HEK293 (cell line): ENCODE measurements around the gene RFTN2.

Experiments used
- CTCF ChIA-PET: fragments of 350-600 bp; formaldehyde crosslinking; extraction: SDS; loops from one replicate; lab custom pipeline; 2021; ENCODE audit warnings: antibody characterized with exemption; lab: Yijun Ruan, JAX
- POLR2A ChIA-PET: fragments of 300-600 bp; formaldehyde crosslinking; extraction: SDS; loops from one replicate; lab custom pipeline; 2020; ENCODE audit warnings: antibody characterized with exemption, inconsistent platforms; lab: Yijun Ruan, JAX
- H3K27ac ChIP-seq: fragments of 200-500 bp; sonication (Bioruptor generic); 2 replicates; pipeline ENCODE4 v1.5.1; 2014; ENCODE audit warnings: low read depth, low read length, control low read depth, inconsistent platforms; ENCODE audit errors: extremely low read depth
- H3K36me3 ChIP-seq, 2 experiments: fragments of 200-500 bp in 1 of 2; sonication (Bioruptor generic) in 1 of 2; 1 replicate in 1 of 2; 2 replicates in 1 of 2; pipeline ENCODE4 v1.5.1; 2014 to 2017; ENCODE audit warnings: inconsistent platforms in 2 of 2, low read length in 2 of 2; ENCODE audit not compliant: control insufficient read depth in 2 of 2, insufficient read depth in 1 of 2
- H3K4me1 ChIP-seq: fragments of 200-500 bp; sonication (Bioruptor generic); 2 replicates; pipeline ENCODE4 v1.5.1; 2014; ENCODE audit warnings: mild to moderate bottlenecking, low read length, inconsistent platforms; ENCODE audit not compliant: control insufficient read depth, insufficient read depth
- H3K4me3 ChIP-seq: 2 replicates; pipeline ENCODE4 v1.5.1; 2011; ENCODE audit warnings: low read depth, mild to moderate bottlenecking, control low read depth, low read length, moderate library complexity
- H3K9me3 ChIP-seq: fragments of 200-500 bp; sonication (Bioruptor generic); 2 replicates; pipeline ENCODE4 v1.5.1; 2014; ENCODE audit warnings: low read depth, low read length, inconsistent platforms; ENCODE audit not compliant: control insufficient read depth, insufficient read depth
- FEZF1 ChIP-seq: fragments of 450-650 bp; formaldehyde crosslinking; IDR thresholded peaks from 2 replicates; pipeline ENCODE4 v1.5.1; 2016; ENCODE audit warnings: missing biosample characterization, missing genetic modification characterization
- GFI1B ChIP-seq: fragments of 450-650 bp; formaldehyde crosslinking; IDR thresholded peaks from 2 replicates; pipeline ENCODE4 v1.5.1; 2016; ENCODE audit warnings: missing biosample characterization, missing genetic modification characterization
- HOXA7 ChIP-seq: sonication (generic); formaldehyde crosslinking; IDR thresholded peaks from 2 replicates; pipeline ENCODE4 v1.8.1; 2022; ENCODE audit warnings: missing genetic modification reagents, borderline replicate concordance
- HOXC10 ChIP-seq: sonication (generic); formaldehyde crosslinking; IDR thresholded peaks from 2 replicates; pipeline ENCODE4 v1.8.1; 2023; ENCODE audit warnings: mild to moderate bottlenecking, missing genetic modification reagents
- KLF17 ChIP-seq: fragments of 450-650 bp; formaldehyde crosslinking; IDR thresholded peaks from 2 replicates; pipeline ENCODE4 v1.5.1; 2016; ENCODE audit warnings: missing biosample characterization, missing genetic modification characterization
- PRDM6 ChIP-seq: fragments of 450-650 bp; formaldehyde crosslinking; IDR thresholded peaks from 2 replicates; pipeline ENCODE4 v1.5.1; 2017; ENCODE audit warnings: missing biosample characterization, missing genetic modification characterization
- SCRT1 ChIP-seq: fragments of 450-650 bp; formaldehyde crosslinking; IDR thresholded peaks from 2 replicates; pipeline ENCODE4 v1.5.1; 2016; ENCODE audit warnings: missing biosample characterization, missing genetic modification characterization, borderline replicate concordance
- SCRT2 ChIP-seq: fragments of 450-650 bp; formaldehyde crosslinking; IDR thresholded peaks from 2 replicates; pipeline ENCODE4 v1.5.1; 2016; ENCODE audit warnings: missing biosample characterization, missing genetic modification characterization
- YY1 ChIP-seq: fragments of 450-650 bp; formaldehyde crosslinking; IDR thresholded peaks from 2 replicates; pipeline ENCODE4 v1.5.1; 2018; ENCODE audit warnings: missing biosample characterization, missing genetic modification characterization
- ZBTB8A ChIP-seq: fragments of 450-650 bp; formaldehyde crosslinking; IDR thresholded peaks from 2 replicates; pipeline ENCODE4 v1.5.1; 2016; ENCODE audit warnings: missing biosample characterization, missing genetic modification characterization
- ZFHX2 ChIP-seq: fragments of 450-650 bp; formaldehyde crosslinking; conservative IDR thresholded peaks from 2 replicates; pipeline ENCODE4 v1.5.1; 2016; ENCODE audit warnings: missing biosample characterization, missing genetic modification characterization
- ZNF121 ChIP-seq: fragments of 450-650 bp; formaldehyde crosslinking; IDR thresholded peaks from 2 replicates; pipeline ENCODE4 v1.5.1; 2016; ENCODE audit warnings: missing biosample characterization, missing genetic modification characterization
- ZNF202 ChIP-seq: fragments of 450-650 bp; formaldehyde crosslinking; IDR thresholded peaks from 2 replicates; pipeline ENCODE4 v1.5.1; 2016; ENCODE audit warnings: missing biosample characterization, missing genetic modification characterization, borderline replicate concordance
- ZNF221 ChIP-seq: fragments of 450-650 bp; formaldehyde crosslinking; IDR thresholded peaks from 2 replicates; pipeline ENCODE4 v1.5.1; 2017; ENCODE audit warnings: missing biosample characterization, missing genetic modification characterization, borderline replicate concordance
- ZNF24 ChIP-seq: fragments of 450-650 bp; formaldehyde crosslinking; IDR thresholded peaks from 2 replicates; pipeline ENCODE4 v1.5.1; 2016; ENCODE audit warnings: missing biosample characterization, missing genetic modification characterization
- ZNF433 ChIP-seq: fragments of 450-650 bp; formaldehyde crosslinking; IDR thresholded peaks from 2 replicates; pipeline ENCODE4 v1.5.1; 2016; ENCODE audit warnings: missing biosample characterization, missing genetic modification characterization, low read depth
- ZNF514 ChIP-seq: fragments of 450-650 bp; formaldehyde crosslinking; IDR thresholded peaks from 2 replicates; pipeline ENCODE4 v1.5.1; 2016; ENCODE audit warnings: missing biosample characterization, missing genetic modification characterization
- ZNF530 ChIP-seq: fragments of 450-650 bp; formaldehyde crosslinking; IDR thresholded peaks from 2 replicates; pipeline ENCODE4 v1.5.1; 2016; ENCODE audit warnings: low read depth, missing biosample characterization, missing genetic modification characterization
- ZNF596 ChIP-seq: fragments of 450-650 bp; IDR thresholded peaks from 2 replicates; pipeline ENCODE4 v1.5.0; 2018; ENCODE audit warnings: missing biosample characterization, mild to moderate bottlenecking, missing genetic modification characterization, moderate library complexity
- ZNF610 ChIP-seq: fragments of 450-650 bp; formaldehyde crosslinking; IDR thresholded peaks from 2 replicates; pipeline ENCODE4 v1.5.1; 2016; ENCODE audit warnings: missing biosample characterization, missing genetic modification characterization, borderline replicate concordance
- ZNF621 ChIP-seq: fragments of 450-650 bp; formaldehyde crosslinking; IDR thresholded peaks from 2 replicates; pipeline ENCODE4 v1.5.1; 2017; ENCODE audit warnings: missing biosample characterization, missing genetic modification characterization
- ZNF645 ChIP-seq: fragments of 450-650 bp; formaldehyde crosslinking; IDR thresholded peaks from 2 replicates; pipeline ENCODE4; 2016; ENCODE audit warnings: missing biosample characterization, missing genetic modification characterization
- ZNF670 ChIP-seq: fragments of 450-650 bp; formaldehyde crosslinking; IDR thresholded peaks from 2 replicates; pipeline ENCODE4 v1.5.1; 2016; ENCODE audit warnings: missing biosample characterization, missing genetic modification characterization, low read depth
- ZNF677 ChIP-seq: fragments of 450-650 bp; IDR thresholded peaks from 2 replicates; pipeline ENCODE4 v1.5.0; 2018; ENCODE audit warnings: missing biosample characterization, mild to moderate bottlenecking, missing genetic modification characterization, moderate library complexity
- ZNF701 ChIP-seq: fragments of 450-650 bp; formaldehyde crosslinking; IDR thresholded peaks from 2 replicates; pipeline ENCODE4 v1.5.1; 2016; ENCODE audit warnings: missing biosample characterization, missing genetic modification characterization
- ZNF76 ChIP-seq: fragments of 450-650 bp; formaldehyde crosslinking; IDR thresholded peaks from 2 replicates; pipeline ENCODE4; 2016; ENCODE audit warnings: low read depth, missing biosample characterization, missing genetic modification characterization, borderline replicate concordance
- ZNF777 ChIP-seq: fragments of 450-650 bp; formaldehyde crosslinking; IDR thresholded peaks from 2 replicates; pipeline ENCODE4 v1.5.1; 2017; ENCODE audit warnings: missing biosample characterization, missing genetic modification characterization, borderline replicate concordance
- ZSCAN23 ChIP-seq: fragments of 450-650 bp; formaldehyde crosslinking; IDR thresholded peaks from 2 replicates; pipeline ENCODE4 v1.5.1; 2016; ENCODE audit warnings: missing biosample characterization, missing genetic modification characterization
- ZSCAN5A ChIP-seq: fragments of 450-650 bp; formaldehyde crosslinking; IDR thresholded peaks from 2 replicates; pipeline ENCODE4 v1.5.1; 2016; ENCODE audit warnings: missing biosample characterization, missing genetic modification characterization

RFTN2 gene

GRCh38 chr2:197657562-197657961 is 17.8 kb downstream of the RFTN2 start:
- Histone ChIP-seq H3K27ac (no peak overlapping the region), H3K36me3 (no peaks in the 10 kb centered on the region), H3K4me1 (no peaks in the 10 kb centered on the region)
- POLR2A ChIA-PET: no interaction called here
- TF ChIP-seq ZNF514 (tag by site-specific recombination) (no peak), ZNF433 (tag by site-specific recombination) (no peak), ZSCAN5A (tag by site-specific recombination) (no peak), ZNF530 (no peak), ZNF777 (tag by site-specific recombination) (no peak), ZNF645 (no peak), HOXC10 (CRISPR knock-in tag) (no peak), ZNF596 (tag by site-specific recombination) (no peak), ZBTB8A (no peak), KLF17 (tag by site-specific recombination) (no peak), SCRT1 (tag by site-specific recombination) (no peak), SCRT2 (no peak), HOXA7 (CRISPR knock-in tag) (no peak), YY1 (tag by site-specific recombination) (no peak), ZNF24 (tag by site-specific recombination) (no peak), ZNF670 (no peak), ZNF202 (tag by site-specific recombination) (no peak), ZNF701 (tag by site-specific recombination) (no peak), ZNF76 (tag by site-specific recombination) (no peak), ZNF621 (tag by site-specific recombination) (no peak)
- TF ChIP-seq, all 188 proteins: peak for 0
- CTCF ChIA-PET: no interaction called here
- H3K9me3 ChIP-seq: no peaks in the 10 kb centered on the region
- H3K4me3 ChIP-seq: no peak overlapping the region

GRCh38 chr2:197647961-197648690 is 27.3 kb downstream of the RFTN2 start:
- H3K4me3 ChIP-seq: no peak overlapping the region

More at GRCh38 chr2:197647961-197648690, 27.3 kb downstream of the RFTN2 start:
- ChIA-PET CTCF (no interaction called here), POLR2A (no interaction called here)
- no peak for TF ChIP-seq PRDM6 (tag by site-specific recombination)
- TF ChIP-seq ZNF610 (tag by site-specific recombination): no peak
- no peak for TF ChIP-seq ZNF121
- TF ChIP-seq ZNF621 (tag by site-specific recombination): no peak
- TF ChIP-seq ZFHX2 (tag by site-specific recombination): no peak
- TF ChIP-seq FEZF1: no peak
- TF ChIP-seq GFI1B (tag by site-specific recombination): no peak
- no peak for TF ChIP-seq ZSCAN23 (tag by site-specific recombination)
- TF ChIP-seq ZNF24 (tag by site-specific recombination): no peak
- TF ChIP-seq ZNF677 (tag by site-specific recombination): no peak
- TF ChIP-seq ZNF221 (tag by site-specific recombination): no peak
- Histone ChIP-seq H3K9me3 (no peaks in the 10 kb centered on the region), H3K4me1 (no peaks in the 10 kb centered on the region), H3K27ac (no peak overlapping the region), H3K36me3 (no peaks in the 10 kb centered on the region)
